Germinal center (tissue), 1 donor: ENCODE measurements around the gene TRIL.

Experiments
- DNase-seq: peaks from one replicate; pipeline ENCODE4 v3.0.0; 2012; ENCODE audit warnings: mixed read lengths, low spot score

Gene TRIL

GRCh38 chr7:28958235-28958979 lies at the start of gene TRIL:
TRIL (minus strand) TSS chr7:28958330; CDS start chr7:28958046, 284 bp downstream.
- peak; percentile 19 for DNase-seq

- no peak for DNase-seq
Measured at GRCh38 chr7:29007127-29007526, 49.0 kb upstream of the TRIL start.

DNA sequence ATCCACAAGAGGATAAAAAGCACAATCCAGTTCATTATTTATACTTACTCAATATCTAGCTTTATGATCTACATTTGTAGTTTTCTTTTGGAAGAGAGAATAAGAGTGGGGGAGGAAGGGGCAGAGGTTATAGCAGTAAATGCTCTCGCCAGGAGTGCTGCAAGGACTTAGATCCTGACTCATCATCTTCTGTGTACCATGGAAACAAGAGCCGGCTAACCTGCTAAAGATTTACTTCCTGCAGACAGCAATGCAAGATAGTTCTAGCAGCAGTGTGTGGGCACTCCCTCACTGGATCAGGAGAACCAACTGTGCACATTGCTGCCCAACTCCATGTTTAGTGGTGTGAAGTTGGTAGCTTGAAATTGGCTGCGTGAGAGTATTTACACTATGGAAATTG lies 47.7 kb upstream of the TRIL start:
- DNase-seq = no peak

- no peak for DNase-seq
Measured at GRCh38 chr7:29005406-29005805, 47.3 kb upstream of the TRIL start.

GRCh38 chr7:29003703-29004102 lies 45.6 kb upstream of the TRIL start:
- DNase-seq = no peak

DNA sequence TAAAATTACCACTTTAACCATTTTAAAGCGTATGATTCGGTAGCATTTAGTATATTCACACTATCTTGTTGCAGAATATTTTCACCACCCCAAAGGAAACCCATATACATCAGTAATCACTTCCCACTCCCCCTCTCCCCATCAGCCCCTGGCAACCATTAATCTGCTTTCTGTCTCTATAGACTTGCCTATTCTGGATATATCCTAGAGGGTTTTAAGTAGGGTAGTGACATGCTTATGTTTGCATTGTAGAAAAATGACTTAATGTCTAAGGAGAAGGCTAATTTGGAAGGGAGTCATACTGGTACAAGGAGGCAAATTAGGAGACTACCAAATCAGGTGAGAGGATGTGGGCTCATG lies 42.6 kb upstream of the TRIL start:
- DNase-seq = no peak

DNA sequence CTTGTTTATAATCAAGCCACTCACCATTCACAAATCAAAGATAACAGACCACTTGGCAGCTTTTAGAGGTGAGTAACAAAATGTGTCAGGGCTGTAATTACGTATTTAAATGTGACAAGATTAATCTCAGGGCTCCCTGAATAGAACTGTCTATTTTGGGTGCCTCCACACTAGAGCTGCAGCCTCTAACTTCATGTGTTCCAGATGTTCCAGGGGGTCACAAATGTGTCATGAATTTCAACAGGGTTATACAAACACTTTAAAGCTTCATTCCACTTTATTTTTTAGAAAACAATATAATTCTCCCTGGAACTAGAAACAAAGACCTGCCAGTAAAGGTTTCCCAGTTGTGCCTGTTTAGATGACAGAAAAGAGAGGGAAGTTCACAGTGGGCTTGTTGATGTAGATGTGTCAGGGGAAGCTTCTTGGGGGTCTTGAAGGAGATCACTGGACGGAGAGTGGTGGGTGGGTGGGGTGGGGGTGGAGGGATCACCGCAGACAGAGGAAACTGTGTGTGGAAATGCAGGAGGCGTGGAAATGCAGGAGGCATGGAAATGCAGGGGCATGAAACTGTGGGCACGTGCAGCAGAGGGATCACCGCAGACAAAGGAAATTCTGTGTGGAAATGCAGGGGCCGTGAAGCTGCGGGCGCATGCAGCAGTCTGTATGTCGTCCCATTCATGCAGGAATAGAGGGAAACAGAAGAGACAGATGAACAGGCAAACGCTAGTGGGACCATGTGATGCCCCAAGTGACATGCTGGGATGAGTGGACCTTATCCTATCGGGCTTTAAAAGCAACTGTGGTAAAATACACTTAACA lies 42.0 kb upstream of the TRIL start:
- DNase-seq = no peak

DNA sequence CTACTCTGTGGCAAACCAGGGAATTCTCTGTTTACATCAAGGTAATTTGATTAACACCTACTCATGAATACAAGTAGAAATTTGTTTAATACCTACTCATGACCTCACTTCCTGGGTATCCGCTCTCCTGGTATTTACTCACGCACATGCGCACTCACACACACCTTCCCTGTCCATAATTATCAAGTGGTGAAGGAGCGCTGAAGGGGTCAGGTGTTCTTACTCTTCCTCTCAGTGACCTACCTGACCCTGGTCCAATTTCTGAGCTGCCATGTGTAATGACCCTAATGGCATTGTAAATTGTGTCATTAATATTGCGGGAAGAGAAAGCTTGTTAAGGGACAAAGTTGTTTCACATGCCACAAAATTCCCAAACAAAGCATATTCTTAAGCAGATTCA lies 41.3 kb upstream of the TRIL start:
- no peak for DNase-seq

DNA sequence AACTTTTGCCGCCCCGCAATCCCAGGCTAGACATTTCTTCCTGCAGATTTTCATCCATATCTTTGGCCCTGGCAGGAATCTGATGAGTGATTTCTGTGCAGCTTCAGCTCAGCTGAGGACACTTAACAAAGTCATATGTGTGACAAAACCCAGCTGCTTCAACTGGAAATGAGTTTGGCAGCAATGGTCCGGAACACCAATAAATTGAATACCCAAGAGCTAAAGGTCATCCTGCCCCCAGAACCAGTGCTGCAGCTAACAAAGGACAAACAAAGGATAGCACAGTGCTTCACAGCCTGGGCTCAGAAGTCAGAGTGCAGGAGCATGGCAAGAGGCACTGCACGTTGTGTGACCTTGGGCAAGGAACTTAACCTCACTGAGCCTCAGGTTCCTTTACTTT lies 40.0 kb upstream of the TRIL start:
- no peak for DNase-seq

- no peak for DNase-seq
Measured at GRCh38 chr7:28996836-28997235, 38.7 kb upstream of the TRIL start.

- no peak for DNase-seq
Measured at GRCh38 chr7:28993371-28993770, 35.2 kb upstream of the TRIL start.

DNA sequence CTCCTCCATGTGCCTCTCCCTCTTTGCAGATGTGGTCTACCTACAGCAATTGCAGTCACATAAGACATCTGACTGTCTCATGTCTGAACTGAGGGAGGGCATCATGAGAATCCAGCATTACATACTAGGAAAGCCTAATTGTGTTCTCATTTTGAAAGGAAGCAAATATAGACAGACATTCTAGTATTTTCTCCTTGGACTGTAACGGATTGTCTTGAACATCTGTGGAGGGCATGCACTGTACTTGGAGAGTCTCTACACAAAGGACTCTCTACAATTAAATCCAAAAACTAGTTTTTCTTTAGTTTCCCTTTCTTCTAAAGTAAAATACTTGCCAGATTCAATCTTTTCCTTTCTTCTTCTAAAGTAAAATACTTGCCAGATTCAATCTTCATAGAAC lies 34.7 kb upstream of the TRIL start:
- no peak for DNase-seq

DNA sequence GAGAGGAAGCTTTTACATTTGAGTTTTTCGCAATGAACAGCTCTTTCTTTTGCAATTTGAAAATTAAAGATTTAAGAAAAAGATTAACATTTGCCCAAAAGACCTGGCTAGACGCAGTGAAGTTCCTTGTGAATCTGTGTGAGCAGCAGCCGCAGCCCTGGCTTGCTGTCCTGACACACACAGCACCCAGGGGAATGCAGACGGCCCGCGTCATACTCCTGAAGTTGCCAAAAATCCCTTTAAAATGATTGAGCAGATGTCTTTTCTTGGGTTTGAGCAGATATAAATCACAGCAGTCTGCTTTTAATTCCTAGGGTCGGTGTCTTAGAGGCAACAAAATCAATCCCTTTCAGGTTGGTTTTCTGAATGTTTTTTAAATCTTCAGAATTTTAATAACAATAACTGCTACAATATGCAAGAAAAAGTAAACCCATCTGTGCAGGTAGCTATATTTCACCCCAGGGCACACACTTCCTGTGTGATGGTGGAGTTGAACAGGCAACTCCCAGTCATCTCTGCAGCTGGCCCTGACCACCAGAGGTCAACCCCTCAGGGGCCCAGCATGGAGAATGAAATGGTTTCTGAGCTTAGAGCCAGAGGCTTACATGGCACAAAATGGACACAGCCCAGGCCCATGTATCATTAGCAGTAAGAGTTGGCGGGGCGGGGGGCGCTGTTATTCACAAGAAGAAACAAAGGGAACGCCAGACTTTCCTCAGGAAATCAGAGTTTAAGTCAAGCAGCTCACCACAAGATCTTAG lies 32.2 kb upstream of the TRIL start:
- DNase-seq = no peak

DNA sequence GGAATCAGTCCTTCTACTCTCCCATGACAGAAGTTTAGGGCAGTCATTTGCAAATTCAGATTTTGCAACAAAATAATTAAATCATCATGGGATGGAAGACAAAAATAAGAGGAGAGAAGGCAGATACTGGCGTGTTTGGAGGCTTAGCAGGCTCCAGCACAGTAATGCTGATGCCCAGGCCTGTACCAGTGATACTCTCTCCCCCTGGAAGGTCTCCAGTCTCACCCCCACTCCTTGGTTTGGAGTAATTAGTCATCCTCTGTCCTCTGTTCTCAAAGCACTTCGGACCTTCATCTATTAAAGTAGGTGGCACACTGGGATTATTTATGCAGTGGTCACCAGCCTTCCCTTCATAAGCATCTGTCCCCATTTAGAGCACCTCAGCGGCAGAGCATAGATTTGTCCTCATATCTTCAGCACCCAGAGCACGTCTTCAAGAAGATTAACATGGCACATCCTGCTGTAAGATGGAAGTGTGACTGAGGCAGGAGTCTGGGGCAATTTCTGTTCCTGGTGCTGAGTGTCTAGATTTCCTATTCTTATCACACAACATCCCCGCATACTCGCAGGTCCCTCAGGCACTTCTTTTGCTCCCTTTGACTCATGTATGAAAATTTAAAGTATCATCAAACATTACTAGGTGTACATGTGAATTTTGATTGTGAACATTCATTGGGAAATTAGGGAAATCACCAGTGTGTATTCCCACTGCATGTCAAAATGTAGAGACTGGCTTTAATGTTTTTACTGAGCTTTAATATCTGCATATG lies 31.3 kb upstream of the TRIL start:
- no peak for DNase-seq

GRCh38 chr7:28988810-28989209 lies 30.7 kb upstream of the TRIL start:
- DNase-seq = no peak

DNA sequence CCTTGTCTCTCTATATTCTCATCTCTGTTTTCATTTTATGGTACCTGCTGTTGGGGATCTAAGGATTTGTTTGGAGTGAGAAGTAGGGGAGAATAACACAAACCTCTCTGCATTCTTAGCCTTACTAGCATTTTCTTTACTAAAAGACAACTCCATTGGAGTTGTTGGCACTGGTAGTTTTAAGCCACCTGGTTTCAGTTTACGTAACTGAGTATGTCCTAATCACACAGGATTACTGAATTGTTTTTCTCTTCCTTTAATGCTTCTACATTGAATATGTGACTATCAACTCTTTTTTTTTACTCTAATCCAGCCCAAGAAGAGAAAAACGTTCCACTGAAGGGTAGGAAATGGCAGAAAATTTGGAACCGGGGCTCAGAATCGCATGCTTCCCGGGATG lies 30.0 kb upstream of the TRIL start:
- DNase-seq = no peak

GRCh38 chr7:28986765-28987110 lies 28.6 kb upstream of the TRIL start:
- DNase-seq = no peak

- no peak for DNase-seq
Measured at GRCh38 chr7:28986028-28986764, 28.1 kb upstream of the TRIL start.

DNA sequence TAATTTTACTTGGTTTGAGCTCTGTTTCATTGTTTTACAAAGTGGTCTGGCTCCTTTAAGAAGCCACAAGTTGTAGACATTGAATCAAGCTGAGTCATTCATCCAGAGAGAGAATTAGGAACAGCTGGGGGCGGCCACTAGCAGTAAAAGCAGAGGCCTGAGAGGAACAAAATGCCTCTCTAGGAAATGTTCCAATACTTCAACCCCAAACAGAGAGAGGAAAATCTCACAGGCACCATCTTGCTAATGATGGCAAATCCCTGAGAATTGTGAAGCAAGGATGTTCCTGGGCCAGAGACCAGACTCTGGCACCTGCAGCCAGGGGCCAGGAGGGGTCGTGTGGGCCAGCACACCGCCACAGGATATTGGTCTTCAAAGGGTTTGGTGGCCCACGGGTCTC lies 26.5 kb upstream of the TRIL start:
- no peak for DNase-seq

DNA sequence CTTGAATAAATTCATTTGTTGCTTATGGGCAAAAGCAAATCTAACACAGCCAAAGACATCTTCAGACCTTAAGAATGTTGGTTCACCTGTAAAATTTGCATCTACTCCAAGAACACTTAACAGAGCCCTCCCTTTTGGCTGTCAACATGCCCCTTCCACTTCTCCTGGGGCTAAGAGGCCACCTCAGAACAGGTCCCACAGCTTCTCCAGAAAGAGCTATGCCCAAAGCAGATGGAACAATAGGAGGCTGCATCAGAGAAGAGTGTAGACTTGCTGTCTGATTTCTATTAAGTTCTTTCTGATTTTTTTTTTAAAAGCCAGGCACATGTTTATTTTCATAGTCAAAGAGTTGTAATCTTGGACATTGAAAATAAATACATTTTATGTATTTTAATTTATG lies 26.1 kb upstream of the TRIL start:
- no peak for DNase-seq

- DNase-seq = no peak
Measured at GRCh38 chr7:28983396-28984190, 25.5 kb upstream of the TRIL start.
